GM19351 (cell line): Measurements from ENCODE around the gene ATE1.
"Not testable (repeated sequence)": the region's sequence is repeated elsewhere in the genome, so short reads cannot be mapped to it uniquely, and the experiment has no call there.

Experiments used
- ATAC-seq: cut with Tn5 transposase; IDR thresholded peaks from one replicate; pipeline ENCODE4 v1.9.1; 2021; ENCODE audit warnings: mild to moderate bottlenecking, moderate library complexity; ENCODE audit not compliant: unreplicated experiment

Gene ATE1

DNA sequence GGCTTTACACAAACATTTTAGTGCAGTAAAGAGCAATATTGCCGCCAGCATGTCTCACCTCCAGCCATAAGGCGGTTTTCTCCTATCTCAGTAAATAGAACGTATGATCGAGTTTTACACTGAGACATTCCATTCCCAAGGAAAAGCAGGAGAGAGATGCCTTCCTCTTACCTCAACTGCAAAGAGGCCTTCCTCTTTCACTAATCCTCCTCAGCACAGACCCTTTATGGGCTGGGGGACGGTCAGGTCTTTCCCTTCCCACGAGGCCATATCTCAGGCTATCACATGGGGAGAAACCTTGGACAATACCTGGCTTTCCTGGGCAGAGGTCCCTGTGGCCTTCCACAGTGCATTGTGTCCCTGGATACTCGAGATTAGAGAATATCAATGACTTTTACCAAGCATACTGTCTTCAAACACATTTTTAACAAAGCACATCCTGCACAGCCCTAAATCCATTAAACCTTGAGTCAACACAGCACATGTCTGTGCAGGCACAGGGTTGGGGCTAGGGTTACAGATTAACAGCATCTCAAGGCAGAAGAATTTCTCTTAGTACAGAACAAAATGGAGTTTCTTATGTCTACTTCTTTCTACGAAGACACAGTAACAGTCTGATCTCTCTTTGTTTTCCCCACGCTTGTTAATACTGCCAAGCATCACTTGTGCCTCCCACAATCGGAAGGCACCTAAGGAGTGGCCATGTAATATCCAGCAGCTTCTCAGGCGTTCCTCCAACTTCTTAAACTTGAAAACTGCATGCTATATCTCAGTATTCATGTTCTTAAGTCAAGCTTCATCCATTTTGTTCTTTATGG, 2.6 kb upstream of the ATE1 start:
- ATAC-seq: not testable (repeated sequence)

DNA sequence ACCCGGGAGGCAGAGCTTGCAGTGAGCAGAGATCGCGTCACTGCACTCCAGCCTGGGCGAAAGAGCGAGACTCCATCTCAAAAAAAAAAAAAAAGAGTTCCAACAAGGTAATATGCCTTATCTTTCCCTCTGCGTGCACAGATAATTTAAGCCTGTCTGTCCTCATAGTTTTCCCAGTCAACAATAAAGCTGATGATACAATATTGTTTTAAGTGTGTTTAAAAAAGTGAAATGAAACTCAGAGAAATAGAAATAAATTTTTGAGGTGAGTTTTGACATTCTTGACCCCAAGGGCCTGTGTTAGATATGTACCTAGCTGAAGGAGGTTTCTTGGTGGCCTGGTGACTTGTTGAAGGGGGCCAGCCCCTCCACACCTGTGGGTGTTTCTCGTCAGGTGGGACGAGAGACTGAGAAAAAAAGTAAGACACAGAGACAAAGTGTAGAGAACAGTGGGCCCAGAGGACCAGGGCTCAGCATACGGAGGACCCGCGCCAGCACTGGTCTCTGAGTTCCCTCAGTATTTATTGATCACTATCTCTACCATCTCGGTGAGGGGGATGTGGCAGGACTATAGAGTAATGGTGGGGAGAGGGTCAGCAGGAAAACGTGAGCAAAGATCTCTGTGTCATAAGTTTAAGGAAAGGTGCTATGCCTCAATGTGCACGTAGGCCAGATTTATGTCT, 1.9 kb upstream of the ATE1 start:
- ATAC-seq: not testable (repeated sequence)

DNA sequence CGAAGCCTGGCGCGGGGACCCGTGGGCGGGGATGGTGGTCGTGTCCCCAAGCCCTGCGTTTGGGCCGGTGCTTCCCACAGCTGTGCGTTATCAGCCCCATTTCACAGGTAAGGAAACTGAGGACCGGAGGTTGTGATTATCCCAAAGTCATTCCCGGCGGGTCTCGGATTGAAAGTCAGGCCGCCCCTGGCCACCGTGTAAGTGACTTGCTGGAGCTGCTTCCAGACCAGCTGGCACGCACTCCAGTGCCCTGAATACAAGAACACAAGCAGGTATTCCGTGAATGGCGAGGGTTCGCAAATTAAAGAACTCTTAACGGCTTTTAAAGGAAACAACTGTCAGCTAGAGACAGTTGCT, 675 bp upstream of the ATE1 start:
- peak; percentile 15 for ATAC-seq

DNA sequence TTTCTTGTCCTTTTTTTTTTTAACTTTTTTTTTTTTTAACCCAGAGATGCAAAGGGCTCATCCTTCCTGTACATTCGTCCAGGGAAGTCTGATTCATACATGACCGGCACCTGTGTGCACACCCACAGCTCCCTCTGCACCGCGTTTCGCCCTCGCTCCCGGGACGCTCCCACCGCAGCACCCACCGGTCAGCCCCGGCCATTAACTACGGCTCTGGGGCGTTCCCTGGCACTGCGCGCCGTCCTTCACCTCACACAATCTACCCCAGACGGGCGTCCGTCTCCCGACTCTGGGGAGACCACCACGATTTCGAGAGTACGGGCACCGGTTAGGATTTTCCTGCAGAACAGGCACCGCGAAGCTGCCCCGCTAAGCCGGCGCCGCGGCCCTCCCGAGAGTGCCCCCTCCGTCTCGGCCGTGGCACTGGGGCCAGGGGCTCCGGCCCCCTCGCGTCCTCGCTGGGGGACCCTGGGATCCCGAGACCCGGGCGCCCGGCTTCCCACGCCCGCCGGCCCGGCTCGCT, 452 bp downstream of the ATE1 start:
- peak; percentile 37 for ATAC-seq

DNA sequence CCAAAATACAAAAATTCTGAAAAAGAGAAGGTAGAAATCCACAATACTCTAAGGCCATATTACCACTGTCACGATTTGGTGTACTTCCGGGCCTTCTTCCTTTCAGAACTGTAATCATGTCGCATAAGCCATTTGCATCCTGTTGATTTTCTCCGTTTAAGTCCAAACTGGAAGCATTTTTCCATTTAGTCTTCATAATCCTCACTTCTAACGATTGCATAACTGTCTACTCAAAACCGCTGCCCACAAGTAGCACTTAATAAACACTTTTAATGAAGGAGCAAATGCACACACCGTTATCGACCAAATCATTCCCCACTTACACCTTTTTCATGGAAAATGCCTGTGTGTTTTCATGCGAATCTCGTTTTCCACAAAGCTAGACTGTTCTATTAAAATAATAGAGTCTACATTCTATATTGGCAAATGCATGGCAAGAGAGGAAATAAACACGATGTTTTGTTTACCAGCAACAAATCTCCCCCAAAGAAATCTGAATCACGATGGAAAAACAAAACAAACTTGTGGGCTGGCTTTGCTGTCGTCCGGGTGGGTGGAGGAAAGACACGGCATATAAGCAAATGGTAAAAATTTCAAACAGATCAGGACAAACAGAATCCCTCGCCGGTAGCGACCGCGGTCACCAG, 1.0 kb downstream of the ATE1 start:
- peak; percentile 12 for ATAC-seq

DNA sequence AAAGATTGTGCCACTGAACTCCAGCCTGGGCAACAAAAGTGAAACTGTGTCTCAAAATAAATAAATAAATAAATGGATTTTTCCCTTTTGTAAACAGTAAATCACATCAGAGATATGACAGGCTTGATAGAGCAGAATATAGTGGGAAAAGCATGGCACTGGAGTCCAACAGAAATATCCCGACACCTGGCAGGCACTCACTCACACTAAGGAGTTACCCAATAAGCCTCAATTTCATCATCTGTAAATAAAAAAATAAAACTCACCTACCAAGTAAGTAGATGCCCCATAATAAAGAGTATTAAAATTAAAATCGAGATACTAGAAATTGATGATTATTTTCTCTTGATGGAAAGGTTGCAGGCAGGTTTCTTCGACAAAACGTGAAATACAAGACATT, 1.7 kb downstream of the ATE1 start:
- ATAC-seq: no peak

DNA sequence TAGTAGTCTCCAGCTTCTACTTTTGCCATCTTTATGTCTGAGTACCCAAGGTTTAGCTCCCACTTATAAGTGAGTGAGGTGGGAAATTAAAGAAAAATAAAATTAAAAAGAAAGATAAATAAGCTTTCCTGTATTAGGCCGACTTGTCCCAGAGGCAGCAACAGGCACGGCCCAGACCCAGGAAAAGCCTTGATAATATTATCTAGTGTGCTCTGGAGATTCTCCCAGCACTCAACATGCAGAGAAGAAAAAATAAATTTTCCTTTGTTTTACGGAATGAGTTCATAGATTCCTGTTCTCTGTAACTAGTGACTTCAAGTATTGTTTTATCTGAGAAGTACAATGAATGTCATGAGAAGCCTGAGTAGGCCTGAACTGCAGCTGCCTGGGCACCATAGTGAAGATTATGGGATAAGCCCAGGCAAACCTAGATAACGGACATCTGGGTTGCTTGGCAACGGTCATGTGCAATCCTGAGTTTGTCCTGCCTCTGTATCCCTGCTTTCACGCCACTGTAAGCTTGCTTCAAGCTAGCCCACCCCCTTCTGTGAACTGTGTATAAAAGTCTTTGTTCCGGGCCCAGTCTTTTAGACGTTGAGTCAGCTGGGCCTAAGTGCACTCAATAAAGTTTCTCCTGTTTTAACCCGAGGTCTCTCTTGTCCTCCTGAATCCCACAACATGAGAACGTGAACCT, 6.4 kb downstream of the ATE1 start:
- no peak for ATAC-seq

DNA sequence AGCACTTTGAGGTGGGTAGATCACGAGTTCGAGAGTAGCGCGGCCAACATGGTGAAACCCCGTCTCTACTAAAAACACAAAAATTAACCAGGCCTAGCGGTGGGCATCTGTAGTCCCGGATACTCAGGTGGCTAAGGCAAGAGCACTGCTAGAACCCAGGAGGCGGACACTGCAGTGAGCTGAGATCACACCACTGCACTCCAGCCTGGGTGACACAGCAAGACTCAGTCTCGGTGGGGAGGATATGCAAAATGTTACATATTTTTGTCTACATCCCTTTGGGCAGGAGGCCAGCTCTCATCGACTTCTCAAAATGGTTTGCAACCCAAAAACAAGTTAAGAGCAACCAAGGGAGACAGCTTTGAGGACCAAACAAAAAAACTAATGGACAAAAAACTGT, 8.2 kb downstream of the ATE1 start:
- ATAC-seq: peak; percentile 92

DNA sequence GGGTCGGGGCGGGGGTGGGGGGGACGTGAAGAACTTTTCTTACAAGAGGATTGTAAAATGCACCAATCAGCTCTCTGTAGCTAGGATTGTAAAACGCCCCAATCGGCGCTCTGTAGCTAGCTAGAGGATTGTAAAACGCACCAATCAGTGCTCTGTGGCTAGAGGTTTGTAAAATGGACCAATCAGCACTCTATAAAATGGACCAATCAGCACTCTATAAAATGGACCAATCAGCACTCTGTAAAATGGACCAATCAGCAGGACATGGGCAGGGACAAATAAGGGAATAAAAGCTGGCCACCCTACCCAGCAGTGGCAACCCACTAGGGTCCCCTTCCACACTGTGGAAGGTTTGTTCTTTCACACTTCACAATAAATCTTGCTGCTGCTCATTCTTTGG, 9.0 kb downstream of the ATE1 start:
- ATAC-seq: not testable (repeated sequence)

DNA sequence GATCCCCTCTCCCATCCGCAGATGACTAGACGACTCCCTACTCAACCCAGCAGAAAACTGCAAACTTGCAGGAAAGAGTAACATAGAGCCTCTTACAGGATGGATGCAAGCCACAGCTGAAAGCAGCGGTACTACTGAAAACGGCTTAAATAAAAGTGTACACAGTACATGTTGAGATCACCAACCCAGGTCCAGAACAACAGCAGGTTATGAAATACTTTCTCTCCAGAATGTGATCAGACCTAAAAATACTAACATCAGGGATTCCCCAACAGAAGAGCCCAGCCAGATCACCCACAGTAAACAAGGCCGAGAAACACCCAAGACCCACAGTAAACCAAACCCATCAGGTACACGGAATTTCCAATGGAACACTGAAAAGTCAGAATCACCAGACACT, 13.2 kb downstream of the ATE1 start:
- no peak for ATAC-seq

DNA sequence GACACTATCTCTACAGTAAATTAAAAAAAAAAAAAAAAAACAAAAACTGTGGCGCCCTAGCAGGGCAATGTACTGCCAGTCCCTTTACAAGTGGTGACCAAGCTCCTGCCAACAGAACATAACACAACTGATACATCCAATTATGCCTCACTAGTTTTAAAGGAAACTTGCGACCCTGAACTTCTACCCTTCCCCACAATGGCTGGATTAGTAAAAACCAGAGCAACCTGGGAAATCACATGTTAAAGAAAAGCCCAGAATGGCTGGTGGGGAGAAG, 16.5 kb downstream of the ATE1 start:
- ATAC-seq: no peak

DNA sequence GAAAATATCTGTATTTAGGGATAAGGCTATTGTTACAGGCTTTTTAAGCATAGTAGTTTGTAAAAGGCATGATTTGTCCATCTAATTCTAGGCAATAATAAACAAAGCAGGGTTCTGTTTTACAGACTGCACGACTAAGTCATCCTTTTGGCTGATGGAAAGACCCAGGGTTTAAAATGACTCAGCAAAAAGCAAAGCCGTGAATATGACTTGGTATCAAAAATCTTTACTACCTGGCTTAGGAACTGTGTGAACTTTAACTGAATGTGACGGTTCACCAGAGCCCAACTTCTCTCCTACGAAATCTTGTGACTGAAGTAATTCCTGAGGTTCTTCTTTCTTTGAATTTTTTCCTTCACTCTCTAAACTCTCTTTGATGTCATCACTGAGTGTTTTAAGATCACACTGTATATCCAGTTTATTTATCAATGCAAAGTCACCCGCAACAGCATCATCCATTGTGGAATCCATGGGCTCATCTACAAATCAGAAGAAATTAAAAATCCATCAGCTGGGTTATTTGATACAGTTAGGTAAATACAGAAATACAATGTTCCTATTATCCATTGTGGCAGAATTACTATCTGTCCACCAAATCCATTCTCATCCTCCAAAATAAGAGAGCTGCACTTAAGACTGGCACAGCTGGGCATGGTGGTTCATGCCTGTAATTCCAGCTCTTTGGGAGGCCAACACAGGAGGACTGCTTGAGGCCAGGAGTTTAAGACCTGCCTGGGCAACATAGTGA, 17.0 kb downstream of the ATE1 start:
- ATAC-seq: peak; percentile 82

DNA sequence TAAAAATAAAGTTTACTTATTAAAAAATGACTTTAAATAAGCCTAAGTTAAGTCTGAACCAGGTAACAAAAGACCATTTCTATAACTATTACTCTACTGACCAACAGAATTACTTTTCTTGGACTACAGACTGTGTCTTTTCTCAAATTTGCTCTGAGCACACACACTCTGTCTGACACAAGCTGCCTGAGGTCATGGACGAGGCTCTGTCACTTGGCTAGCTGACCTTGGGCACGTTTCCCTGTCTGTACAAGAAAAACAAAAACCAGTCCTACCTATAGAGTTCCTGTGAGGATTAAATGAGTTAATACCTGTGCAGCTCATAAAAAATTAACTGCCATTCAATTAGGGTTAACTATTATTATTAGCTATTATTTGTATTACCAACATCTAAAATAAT, 22.9 kb downstream of the ATE1 start:
- no peak for ATAC-seq

DNA sequence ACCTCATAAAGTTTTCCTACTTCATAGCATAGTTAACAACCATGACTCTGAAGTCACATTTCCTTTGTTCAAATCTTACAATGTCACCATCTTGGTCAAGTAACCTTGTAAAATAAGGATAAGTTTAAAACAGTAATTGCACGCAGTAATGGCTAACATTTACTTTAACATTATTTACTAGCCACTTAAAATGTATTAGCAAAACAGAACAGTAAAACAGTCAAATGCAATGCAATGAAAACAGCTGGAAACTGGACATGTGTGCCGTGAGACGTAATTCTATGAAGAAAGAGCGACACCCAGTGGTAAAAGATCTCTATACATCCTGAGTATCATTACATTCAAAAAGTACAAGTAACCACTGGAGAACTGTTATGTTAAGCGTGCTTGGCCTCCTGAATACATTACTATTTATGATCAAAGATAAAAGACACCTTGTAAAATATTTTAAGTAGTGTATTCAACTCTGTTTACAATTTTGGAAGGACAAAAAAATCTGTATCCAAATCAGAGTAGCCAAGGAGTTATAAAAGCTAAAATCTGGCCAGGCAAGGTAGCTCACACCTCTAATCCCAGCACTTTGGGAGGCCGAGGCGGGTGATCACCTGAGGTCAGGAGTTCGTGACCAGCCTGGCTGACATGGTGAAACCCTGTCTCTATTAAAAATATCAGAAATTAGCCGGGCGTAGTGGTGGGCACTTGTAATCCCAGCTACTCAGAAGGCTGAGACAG, 27.2 kb downstream of the ATE1 start:
- peak; percentile 93 for ATAC-seq

DNA sequence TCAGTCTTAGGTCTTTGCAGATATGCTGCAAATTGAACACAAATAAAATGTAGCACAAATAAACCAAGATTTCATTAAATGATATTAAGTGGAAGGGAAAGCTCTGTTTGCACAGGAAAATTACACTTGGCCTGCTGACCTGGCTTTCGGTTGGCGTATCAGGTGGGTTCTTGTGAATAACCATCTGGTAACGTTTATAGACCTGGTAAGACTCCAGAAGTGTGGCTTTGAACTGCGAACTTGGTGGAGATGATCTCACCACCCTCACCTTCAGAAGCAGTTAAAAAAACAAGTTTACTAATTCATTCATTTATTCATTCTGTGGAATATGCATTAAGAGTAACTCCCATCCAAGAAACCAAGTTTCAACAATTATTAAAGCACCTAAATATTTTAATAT, 28.1 kb downstream of the ATE1 start:
- ATAC-seq: no peak

DNA sequence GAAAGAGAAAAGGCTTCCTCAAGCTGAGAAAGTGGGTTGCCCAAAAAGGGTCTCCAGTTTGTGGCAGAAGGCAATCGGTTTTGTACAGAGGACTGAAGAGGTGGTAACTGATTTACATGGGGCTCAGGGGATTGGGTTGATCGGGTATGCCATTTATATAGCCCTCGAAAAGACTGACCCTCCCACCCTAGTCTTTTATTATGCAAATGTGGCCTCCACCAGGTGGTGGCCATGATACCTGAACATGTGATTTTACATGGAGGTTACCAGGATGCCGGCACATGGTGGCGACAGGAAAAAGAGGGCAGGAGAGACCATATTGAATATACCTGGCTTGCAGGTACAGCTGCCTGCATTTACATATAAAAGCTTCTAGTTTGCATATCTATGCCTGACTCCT, 36.7 kb downstream of the ATE1 start:
- no peak for ATAC-seq

DNA sequence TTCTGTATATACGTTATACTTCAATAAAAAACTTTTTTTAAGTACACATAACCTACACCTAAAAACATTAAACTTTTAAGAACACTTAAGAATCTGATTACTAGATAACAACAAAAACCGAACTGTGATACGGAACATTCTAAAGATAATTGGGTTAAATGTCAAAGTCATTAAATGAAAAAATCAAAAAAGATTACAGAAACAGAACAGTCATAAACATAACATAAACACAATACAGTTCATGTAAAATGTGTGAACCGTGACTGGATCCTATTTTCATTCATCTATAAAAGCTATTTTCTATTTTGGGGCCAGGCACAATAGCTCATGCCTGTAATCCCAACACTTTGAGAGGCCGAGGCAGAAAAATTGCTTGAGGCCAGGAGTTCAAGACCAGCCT, 38.6 kb downstream of the ATE1 start:
- ATAC-seq: no peak

DNA sequence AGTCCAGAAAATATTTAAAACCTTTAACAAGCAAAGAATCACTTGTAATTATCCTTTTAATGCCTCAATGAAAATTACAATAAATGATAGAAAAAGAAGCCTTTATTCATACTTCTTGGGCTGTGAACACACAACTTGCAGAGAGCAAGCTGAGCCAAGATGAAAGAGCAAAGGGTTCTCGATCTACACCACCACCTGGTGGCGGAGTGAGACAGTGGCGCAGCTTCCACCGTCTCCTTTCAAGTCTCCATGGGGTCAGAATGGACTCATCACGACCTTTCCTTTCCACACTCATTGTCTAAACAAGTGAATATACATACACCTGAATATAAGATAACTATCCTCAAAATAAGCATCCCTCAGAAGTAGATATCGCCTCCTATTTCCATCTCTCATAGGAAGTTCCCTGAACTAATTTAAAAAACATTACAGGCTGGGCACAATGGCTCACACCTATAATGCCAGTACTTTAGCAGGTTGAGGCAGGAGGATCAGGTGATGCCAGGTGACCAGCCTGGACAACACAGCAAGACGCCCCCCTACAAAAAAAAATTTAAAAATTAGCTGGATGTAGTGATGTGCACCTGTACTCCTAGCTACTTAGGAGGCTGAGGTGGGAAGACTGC, 40.7 kb downstream of the ATE1 start:
- ATAC-seq: peak; percentile 92

DNA sequence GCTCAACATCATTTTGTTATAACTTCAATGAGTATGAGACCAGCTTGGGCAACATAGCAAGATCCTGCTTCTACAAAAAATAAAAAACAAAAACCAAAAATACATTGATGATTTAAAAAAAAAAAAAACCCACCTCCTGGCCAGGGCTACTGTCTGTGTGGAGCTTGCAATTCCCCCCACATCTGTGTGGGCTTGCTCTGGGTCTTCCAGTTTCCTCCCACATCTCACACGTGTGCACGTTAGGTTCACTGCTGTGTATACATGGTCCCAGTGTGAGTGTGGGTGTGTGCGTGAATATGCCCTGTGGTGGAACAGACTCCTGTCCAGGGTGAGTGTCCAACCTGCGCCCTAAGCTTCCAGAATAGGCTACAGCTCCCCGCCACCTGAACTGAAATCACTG, 41.6 kb downstream of the ATE1 start:
- no peak for ATAC-seq

DNA sequence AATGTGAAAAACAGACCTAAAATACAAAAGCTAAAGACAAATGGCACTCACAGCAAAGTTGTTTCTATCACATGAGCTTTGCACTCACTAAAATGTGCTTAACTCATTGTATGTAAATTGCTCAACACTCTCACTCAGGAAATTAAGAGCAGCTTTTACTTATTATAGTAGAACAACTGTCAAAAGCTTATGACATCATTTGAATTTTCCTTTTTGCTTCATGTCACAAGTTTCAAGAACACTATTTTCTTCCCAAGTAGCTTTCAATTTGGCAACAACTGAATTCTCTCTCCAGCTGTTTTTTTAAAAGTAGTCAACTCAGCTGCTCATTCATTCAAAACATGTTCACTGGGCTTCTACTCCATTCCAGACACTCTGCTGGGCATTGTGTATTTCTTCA, 46.9 kb downstream of the ATE1 start:
- no peak for ATAC-seq
